HG03432 (cell line): ENCODE data around the gene UBXN10.

ENCODE experiments used
- ATAC-seq: cut with Tn5 transposase; IDR thresholded peaks from one replicate; pipeline ENCODE4 v1.9.1; 2021; ENCODE audit warnings: mild to moderate bottlenecking, moderate library complexity; ENCODE audit not compliant: unreplicated experiment

Gene UBXN10

DNA sequence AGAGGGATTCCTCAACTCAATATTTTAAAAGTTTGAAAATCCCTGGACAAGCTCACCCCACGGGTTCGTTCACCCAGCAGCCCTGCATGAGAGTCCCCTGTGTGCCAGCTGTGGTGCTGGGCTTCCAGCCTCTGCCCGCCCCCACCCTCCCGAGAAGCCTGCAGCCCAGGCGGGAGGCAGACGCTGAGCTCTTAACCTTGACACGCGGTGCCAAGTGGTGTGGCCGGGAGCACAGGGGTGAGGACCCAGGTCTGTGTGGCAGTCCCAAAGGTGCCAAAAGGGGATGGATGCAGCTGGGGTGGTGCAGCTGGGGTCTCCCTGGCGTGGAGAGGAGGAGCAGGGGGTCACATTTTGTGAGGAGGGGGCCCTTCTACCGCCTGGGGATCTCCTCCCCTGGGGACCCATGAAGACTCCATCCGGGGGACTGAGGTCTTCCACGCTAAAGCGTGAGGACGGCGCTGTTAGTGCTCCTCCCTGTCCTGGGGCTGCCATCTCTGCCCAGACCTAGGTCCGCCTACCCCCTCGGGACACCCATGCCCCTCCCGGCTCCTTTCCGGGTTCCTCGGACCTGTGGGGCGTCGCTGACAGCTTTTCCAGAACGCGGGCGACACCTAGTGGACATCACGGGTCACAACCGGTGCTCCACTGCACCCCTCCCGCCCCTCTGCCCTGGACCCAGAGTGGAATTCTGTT, 33.8 kb upstream of the UBXN10 start:
- ATAC-seq = peak; percentile 67

DNA sequence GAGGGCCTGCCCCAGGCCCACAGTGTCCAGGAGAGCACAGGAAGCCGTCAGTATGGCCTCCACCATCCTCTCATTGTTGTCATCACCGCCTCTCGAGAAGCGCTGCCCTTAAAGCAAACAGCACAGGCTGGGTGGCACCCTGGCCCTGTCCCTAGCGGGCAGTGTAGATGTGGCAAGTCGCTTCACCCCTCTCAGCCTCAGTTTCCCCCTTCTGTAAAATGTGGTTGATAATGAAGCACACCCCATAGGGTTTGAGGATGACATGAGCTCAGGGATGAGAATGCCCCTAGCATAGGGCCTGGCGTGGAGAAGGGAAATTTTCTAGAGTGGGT, 33.3 kb upstream of the UBXN10 start:
- ATAC-seq = no peak

DNA sequence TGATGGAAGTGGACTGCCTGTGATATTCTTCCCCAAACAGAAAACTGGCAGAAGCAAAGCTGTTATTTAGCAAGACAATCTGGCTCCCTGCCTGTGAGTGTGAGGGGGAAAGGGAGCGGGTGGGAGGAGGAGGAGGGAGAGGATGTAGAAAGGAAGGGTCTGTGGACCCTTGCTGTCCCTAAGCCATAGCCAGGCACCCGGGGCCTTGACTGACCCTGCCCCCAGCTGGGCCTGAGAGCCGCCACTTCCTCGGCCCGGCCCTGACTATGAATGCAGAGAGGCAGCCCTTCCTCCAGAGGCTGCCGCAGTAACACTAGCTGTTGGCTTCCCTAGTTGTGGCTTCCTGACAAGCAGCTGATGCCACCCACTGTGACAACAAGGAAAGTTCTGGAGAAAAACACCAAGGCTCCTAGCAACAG, 32.9 kb upstream of the UBXN10 start:
- no peak for ATAC-seq

DNA sequence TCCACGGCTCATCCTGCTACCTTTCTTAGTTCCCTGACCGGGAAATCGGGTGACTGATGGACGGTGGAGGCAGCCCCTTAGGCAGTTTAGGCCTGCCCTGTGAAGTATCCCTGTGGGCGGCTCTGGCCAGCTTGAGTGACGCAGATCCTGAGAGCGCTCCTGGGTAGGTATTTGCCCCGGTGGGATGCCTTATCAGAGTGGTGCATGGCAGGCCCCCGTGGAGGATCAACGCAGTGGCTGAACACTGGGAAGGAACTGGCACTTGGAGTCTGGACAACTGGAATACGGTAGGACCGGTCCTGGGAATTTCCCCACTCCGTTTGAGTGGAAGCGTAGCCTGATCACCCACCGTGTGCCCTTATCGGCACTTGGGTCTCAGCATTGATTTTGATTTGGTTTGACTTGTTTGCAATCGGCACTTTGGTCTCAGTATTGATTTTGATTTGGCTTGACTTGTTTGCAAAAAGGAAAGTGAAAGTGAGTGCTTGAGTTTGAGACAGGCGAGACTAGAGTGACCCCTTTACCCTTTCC, 31.5 kb upstream of the UBXN10 start:
- no peak for ATAC-seq

DNA sequence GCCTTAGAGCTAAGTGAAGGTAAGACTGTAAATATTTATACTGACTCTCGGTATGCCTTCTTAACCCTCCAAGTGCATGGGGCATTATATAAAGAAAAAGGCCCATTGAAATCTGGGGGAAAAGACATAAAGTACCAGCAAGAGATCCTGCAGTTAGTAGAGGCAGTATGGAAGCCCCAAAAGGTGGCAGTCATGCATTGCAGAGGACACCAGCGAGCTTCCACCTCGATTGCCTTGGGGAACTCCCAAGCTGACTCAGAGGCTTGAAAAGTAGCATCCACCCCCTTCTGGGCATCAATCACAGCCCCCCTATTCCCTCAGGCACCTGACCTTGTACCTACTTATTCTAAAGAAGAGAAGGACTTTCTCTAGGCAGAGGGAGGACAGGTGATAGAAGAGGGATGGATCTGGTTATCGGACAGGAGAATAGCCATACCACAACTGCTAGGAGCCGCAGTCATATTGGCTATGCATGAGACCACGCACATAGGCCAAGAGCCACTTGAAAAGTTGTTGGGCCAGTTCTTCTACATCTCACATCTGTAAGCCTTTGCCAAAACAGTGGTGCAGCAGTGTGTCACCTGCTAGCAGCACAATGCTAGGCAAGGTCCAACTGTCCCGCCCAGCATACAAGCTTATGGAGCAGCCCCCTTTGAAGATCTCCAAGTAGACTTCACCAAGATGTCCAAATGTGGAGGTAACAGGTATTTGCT, 27.4 kb upstream of the UBXN10 start:
- ATAC-seq = no peak

DNA sequence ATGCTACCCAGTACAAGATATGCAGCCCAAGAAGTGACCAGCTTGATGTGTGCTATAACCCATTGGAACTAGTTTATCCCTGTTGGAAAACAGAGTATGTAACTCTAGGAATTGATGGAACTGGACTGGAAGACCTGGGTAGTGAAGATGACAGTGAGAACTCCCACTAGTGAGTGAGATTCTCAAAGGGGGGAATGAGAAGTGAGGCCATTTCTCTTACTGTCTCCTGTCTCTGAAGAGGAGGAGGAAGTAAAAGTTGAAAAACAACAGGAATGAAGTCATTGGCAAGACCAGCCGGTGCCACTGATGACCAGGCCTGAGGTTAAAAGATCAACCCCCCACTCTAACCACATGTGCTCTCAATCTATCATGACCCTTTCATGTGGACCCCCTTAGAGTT, 25.9 kb upstream of the UBXN10 start:
- ATAC-seq = no peak

DNA sequence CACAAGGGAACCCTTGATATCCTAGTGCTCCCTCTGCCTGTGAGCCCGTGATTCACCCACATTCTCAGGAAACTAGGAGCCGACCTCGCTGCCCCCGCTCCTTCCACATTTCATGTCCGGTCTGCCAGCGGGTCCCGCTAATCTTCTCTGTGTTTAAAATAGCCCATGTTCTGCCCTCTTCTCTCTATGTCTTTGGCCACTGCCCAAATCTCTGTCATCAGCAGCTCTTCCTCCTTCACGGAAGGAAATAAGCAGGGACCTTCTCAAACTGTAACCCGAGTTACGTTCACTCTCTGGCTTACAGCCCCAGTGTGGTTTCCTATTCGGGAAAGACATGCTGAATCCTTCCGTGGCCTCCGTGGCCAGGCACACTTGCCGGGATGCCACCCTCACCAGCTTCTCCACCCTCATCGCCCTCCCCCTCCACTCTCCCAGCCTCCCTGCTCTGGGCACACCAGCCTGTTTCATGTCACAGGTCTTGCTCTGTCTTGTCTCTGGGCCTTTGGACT, 21.1 kb upstream of the UBXN10 start:
- ATAC-seq = no peak

DNA sequence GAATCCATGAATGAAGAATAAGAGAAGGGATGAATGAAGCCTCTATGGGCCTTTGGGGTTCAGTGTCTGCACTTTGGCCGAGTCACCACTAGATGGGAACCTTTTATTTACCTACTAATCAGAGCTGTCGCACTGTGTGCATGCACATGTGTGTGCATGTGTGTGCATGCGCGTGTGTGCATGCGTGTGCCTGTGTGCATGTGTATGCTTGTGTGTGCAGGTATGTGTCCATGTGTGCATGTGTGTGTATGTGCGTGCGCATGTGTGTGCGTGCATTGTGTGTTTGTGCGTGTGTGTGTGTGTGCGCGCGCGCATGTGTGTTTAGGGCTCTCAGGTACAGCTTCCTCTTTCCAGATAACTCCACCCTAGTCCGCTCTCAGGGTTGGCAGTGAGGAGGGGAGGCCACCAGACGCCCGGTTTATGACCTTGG, 20.4 kb upstream of the UBXN10 start:
- ATAC-seq = no peak

DNA sequence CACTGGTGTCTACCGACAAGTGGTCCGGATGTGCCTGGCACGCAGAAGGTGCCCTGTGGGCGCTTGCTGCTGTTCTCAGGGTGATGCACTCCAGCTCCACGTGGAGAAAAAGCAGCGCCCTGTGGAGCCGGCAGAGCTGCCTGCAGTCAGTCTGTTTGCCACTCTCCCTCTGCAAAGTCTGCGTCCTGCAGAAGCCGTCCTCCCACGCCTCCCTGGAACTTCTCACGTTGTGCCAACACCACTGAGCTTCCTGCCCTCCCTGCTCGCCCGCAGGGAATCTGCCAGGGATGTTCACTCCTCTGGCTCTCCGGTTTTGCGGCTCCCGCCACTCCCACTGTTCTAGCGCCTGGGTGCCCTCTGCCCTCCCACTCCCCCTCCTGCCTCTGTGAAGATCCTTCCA, 19.8 kb upstream of the UBXN10 start:
- ATAC-seq = no peak

DNA sequence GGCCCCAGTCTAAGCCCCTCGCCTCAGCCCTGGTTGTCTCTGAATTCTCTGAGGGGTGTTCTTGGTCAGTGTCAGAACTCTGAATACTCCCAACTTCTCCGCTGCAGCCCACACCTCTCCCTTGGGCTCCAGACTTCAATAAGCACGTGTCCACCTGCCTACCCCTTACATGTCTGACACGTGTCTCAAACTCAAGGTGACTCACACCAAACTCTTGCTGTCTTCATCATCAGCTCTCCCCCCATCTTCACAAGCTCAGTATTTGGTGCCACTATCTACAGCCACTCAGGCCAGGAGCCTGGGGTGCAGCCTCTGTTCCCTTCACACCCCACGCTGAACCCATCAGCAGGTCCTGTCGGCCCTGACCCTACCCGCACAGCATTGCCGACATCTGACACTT, 18.8 kb upstream of the UBXN10 start:
- ATAC-seq = no peak

DNA sequence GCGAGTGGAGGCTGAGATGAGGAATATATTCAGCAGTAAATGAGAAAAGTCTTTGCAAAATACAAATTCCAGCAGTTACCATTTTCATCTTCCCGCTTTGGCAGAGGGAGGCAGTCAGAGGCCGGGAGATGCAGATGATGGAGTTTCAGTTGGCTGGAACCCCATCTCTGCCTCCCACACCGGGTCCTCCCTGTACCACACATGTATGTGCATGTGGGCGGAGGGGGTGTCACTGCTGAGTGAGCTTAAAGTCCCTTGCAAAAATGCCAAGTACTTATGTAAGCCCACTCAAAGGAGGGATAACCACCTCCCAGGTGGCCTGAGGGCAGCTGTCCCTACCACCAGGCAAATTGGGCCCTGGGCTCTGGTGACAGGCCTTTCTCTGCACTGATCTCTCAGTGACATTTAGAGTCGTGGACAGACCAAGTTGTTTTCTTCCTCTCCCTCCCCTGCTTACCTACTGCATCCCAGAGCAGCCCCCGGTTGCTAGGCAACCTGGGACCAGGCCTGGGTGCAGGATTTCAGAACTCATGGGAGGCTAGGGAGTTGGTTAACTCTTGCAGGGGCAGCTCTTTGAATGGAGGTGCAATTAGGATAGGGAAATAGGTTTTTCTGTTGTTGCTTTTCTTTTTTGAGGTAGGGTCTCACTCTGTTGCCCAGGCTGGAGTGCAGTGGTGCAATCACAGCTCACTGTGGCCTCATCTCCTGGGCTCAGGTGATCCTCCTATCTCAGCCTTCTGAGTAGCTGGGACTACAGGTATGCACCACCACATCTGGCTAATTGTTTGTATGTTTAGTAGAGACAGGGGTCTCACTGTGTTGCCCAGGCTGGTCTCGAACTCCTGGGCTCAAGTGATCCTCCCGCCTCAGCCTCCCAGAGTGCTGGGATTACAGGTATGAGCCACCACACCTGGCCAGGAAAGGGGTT, 17.1 kb upstream of the UBXN10 start:
- no peak for ATAC-seq

DNA sequence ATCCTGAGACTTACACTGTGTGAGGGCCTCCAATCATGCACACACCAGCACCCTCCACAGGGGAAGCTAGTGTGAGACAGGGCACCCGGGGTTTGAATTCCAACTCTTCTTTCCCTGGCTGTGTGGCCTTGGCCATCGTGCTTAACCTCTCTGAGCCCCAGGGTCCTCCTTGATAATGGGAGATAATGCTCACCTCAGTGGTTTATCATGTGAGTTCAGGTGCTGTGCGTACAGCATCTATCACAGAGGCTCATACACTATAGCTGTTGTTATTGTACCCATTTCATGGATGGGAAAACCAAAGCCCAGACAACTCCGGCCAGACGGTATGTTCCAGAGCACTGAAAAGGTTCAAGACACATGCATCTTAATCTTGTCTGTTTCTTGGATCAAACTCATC, 16.0 kb upstream of the UBXN10 start:
- ATAC-seq = no peak

DNA sequence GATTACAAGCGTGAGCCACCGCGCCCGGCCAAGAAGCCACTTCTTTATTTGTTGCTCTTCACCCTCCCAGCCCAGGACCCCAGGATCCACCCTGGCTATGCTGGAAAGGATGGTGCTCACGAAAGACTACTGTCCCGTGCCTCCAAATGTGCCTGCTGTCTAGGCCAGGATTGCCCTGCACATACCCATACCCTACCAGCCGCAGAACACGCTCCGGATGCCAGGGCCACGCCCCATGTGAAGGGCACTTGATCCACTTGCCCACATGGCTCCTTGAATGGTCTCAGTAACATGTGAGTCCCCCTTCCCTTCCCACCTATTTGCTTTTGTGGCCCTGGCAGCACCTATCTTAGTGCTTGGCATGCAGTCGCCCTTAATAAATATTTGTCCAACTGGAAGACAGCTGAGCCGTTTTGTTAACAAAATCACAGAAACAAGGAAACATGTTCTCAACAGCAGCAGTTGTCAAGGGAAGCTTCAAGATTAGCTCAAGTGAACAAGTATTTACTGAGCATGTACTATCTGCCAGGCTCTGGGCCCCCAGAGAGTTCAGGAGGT, 13.8 kb upstream of the UBXN10 start:
- no peak for ATAC-seq

DNA sequence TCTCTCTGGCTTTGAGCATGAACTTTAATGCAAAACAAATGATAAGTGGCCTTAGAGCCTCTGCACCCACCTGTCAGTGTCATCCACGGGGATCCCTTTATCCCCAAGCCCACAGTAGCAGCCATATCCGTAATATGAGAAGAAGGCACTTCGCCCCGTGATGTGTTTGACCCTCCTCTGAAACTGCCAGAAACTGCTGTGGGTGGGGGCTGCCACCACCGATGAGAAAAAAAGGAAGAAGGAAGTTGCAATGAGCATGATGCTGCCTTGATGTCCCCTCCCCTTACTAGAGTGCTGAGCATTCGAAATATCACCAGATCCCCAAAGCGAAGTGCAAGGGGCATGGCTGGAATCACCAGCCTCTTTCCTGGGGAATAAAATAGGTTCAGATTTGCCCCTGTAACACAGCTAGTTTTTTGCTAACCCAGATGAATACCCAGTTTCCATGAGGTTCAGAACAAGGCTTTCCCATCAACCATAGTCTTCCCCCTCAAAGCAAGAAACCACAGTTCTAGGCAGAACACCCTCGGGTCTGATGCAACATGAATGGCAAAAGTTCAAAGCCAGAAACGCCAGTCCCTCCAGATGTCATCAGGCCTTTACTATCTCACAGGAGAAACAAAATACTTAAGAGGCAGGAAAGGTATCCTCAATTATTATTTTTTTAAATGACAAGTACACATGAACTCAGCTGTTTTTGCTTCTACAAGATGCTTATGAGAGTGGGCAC, 10.8 kb upstream of the UBXN10 start:
- ATAC-seq = no peak

DNA sequence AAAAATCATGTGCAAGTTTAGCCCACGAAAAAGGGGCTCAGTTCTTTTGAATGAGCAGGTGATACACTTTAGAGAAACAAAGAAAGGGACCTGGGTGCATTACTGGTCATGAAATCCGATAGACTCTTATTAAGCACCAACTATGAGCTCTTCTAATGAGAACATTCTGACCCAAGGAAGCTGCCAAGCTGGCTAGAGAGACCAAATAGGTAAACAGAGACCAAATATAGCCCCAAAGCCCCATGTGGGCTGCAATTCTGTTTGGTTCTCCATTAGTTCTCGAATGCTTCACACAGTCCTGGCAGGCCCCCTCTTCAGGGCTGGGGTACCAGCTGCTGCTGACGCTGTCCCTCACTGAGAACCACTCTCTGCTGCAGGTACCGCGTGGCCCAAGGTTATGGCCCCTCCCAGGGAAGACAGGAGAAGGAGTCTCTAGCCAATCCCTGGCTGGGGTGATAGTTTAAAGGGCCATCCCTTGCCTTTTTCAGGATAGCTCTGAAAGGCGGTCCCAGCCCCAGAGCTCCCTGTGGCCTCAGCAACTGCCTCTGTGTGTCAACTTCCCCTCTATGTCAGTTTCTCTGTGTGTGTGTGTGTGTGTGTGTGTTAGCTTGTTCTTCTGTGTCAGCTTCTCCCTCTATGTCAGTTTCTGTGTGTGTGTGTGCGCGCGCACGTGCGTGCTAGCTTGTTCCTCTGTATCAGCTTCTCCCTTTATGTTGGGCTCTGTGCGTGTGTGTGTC, 7.1 kb upstream of the UBXN10 start:
- ATAC-seq = no peak

DNA sequence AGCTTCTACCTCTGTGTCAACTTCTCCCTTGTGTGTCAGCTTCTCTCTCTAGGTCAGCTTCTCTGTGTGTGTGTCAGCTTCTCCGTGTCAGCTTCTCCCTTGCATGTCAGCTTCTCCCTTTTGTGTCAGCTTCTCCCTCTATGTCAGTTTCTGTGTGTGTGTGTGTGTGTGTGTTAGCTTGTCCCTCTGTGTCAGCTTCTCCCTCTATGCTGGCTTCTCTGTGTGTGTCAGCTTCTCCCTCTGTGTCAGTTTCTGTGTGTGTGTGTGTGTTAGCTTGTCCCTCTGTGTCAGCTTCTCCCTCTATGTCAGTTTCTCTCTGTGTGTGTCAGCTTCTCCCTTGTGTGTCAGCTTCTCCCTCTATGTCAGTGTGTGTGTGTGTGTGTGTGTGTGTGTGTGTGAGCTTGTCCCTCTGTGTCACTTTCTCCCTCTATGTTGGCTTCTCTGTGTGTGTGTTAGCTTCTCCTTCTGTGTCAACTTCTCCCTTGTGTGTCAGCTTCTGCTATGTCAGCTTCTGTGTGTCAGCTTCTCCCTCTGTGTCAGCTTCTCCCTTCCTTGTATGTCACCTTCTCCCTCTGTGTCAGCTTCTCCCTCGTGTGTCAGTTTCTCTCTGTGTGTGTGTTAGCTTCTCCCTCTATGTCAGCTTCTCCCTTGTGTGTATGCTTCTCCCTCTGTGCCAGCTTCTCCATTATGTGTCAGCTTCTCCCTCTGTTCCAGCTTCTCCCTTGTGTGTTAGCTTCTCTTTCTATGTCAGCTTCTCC, 6.3 kb upstream of the UBXN10 start:
- ATAC-seq = no peak

DNA sequence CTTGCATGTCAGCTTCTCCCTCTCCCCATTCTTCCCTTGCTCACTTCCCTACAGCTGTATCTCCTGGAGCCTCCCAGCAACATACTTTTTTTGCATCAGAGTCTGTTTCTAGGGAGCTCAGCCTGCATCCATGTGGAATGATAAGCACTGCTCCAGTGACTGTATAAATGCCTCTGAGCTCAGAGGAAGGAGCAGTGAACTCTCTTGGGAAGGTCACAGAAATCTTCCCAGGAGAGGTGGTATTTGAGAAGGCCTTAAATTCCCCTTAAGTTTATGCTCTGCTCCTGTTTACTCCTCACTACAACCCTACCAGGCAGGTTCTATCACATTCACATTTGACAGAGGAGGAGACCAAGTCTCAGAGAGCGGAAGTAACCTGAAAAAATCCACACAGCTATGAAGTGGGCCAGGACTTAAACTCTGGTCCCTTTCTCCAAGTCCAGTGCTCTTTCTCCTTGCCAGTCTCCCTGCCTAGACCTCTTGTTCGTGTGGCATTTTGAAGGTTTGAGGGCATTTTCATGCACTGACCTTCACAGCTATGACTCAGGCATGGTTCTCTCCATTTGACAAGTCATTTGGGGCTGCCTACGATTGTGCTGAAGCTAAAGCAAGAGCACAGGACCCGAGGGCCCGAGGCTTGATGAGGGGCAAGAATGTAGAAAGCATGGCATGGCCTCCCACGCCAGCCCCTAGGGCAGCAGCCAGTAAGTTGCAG, 5.6 kb upstream of the UBXN10 start:
- ATAC-seq = no peak

DNA sequence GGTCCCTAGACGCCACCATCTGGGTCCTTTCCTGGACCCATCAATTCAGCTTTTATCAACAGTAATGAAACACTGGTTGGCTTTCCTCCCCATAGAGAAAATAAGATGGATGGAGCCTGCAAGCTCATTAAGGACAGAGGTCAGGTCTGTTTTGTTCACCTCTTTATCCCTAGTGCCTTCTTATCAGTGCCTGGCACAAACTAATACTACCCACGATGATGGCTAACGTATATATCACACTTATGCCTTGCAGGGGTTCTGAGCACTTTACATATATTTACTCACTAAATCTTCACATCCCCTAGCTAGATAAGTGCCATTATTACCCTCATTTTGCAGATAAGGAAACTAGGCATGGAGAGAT, 5.1 kb upstream of the UBXN10 start:
- no peak for ATAC-seq
